Left ventricle myocardium inferior (tissue), 1 donor: Measurements from ENCODE around the gene MED16. TPM values are rescaled to one million over a fixed set of nuclear protein-coding genes. Genes with fewer than 3 reads are reported as not detected.

Experiments
- DNase-seq: peaks from one replicate; pipeline ENCODE4 v3.0.0-alpha.2; 2020
- H3K27ac ChIP-seq: fragments of 200-600 bp; replicated peaks from 2 replicates; pipeline ENCODE4 v1.8.0; 2021
- H3K27me3 ChIP-seq: fragments of 200-600 bp; 2 replicates; pipeline ENCODE4 v1.8.0; 2021; ENCODE audit warnings: low read depth
- H3K36me3 ChIP-seq: fragments of 200-600 bp; 2 replicates; pipeline ENCODE4 v1.8.0; 2021
- H3K4me1 ChIP-seq: fragments of 200-600 bp; 2 replicates; pipeline ENCODE4 v1.8.0; 2021
- H3K4me3 ChIP-seq: fragments of 200-600 bp; 2 replicates; pipeline ENCODE4 v1.8.0; 2021; ENCODE audit warnings: mild to moderate bottlenecking, moderate library complexity
- H3K9me3 ChIP-seq: fragments of 200-600 bp; replicated peaks from 2 replicates; pipeline ENCODE4 v1.8.0; 2021
- CTCF ChIP-seq: fragments of 200-600 bp; IDR thresholded peaks from 2 replicates; pipeline ENCODE4 v1.8.0; 2021; ENCODE audit warnings: antibody characterized with exemption, mild to moderate bottlenecking, borderline replicate concordance
- intact Hi-C: fragments of 100-400 bp; cut with micrococcal nuclease; formaldehyde crosslinking; loops from one replicate; pipeline ENCODE4 v1.11.0; 2022
- total RNA-seq: library from RNA; stranded (reverse); fragmentation: NEBNext Ultra II Directional; extraction: Animal tissue kit (Norgen Biotek cat#: 25700); gene quantifications from one replicate; pipeline ENCODE4 v1.2.1, GENCODE V29; 2021
- donor health status: DM: no; HTN: yes; CAD: no; lungs with severe emphysema.

Gene MED16
- total RNA-seq, 1 donor from 2014 or later: 19.4 TPM

GRCh38 chr19:934865-935479 is 42.0 kb upstream of the MED16 start:
- intact Hi-C loops: no loop called here
- no peak for TF ChIP-seq CTCF
- Histone ChIP-seq H3K27ac (peak overlapping the region; percentile 74), H3K4me3 (peak overlapping the region; percentile 29), H3K27me3 (no peaks in the 10 kb centered on the region), H3K9me3 (no peaks in the 10 kb centered on the region), H3K4me1 (peaks cover 38% of the 10 kb centered on the region), H3K36me3 (peaks cover 2% of the 10 kb centered on the region)
- DNase-seq: peak; percentile 88

- Histone ChIP-seq H3K27ac (peak overlapping the region; percentile 74), H3K27me3 (no peaks in the 10 kb centered on the region), H3K9me3 (no peaks in the 10 kb centered on the region), H3K4me3 (peak overlapping the region; percentile 29), H3K36me3 (peaks cover 7% of the 10 kb centered on the region), H3K4me1 (peaks cover 38% of the 10 kb centered on the region)
- TF ChIP-seq CTCF: no peak
- DNase-seq: no peak
- intact Hi-C loops: no loop called here
These were observed 41.3 kb upstream of the MED16 start for GRCh38 chr19:934197-934840.

- no peak for TF ChIP-seq CTCF
- peaks cover 7% of the 10 kb centered on the region for H3K36me3 ChIP-seq
- H3K4me3 ChIP-seq: peak overlapping the region; percentile 50
- H3K27ac ChIP-seq: peak overlapping the region; percentile 74
- intact Hi-C loops: no loop called here
- H3K9me3 ChIP-seq: no peaks in the 10 kb centered on the region
- no peaks in the 10 kb centered on the region for H3K27me3 ChIP-seq
- DNase-seq: no peak
- H3K4me1 ChIP-seq: peaks cover 43% of the 10 kb centered on the region
These were observed 40.5 kb upstream of the MED16 start for GRCh38 chr19:933553-933882.

GRCh38 chr19:932648-933552 is 39.9 kb upstream of the MED16 start:
- peaks cover 47% of the 10 kb centered on the region for H3K4me1 ChIP-seq
- H3K4me3 ChIP-seq: peak overlapping the region; percentile 50
- intact Hi-C loops: no loop called here
- no peaks in the 10 kb centered on the region for H3K9me3 ChIP-seq
- DNase-seq: peak; percentile 84
- H3K36me3 ChIP-seq: peaks cover 7% of the 10 kb centered on the region
- TF ChIP-seq CTCF: no peak
- H3K27ac ChIP-seq: peak overlapping the region; percentile 74
- H3K27me3 ChIP-seq: no peaks in the 10 kb centered on the region

- no peaks in the 10 kb centered on the region for H3K27me3 ChIP-seq
- peak overlapping the region; percentile 74 for H3K27ac ChIP-seq
- no peak for TF ChIP-seq CTCF
- H3K9me3 ChIP-seq: no peaks in the 10 kb centered on the region
- DNase-seq: no peak
- H3K36me3 ChIP-seq: peaks cover 7% of the 10 kb centered on the region
- H3K4me1 ChIP-seq: peaks cover 55% of the 10 kb centered on the region
- intact Hi-C loops: no loop called here
- H3K4me3 ChIP-seq: peak overlapping the region; percentile 50
These were observed 39.1 kb upstream of the MED16 start for GRCh38 chr19:931860-932647.
